ENCODE measurements around the gene C16orf92. TPM values are rescaled to one million over a fixed set of nuclear protein-coding genes. Genes with fewer than 3 reads are reported as not detected.

Gene C16orf92
- total RNA-seq, 2 experiments from 2014 or later: not detected

GRCh38 chr16:29988346-29989075 is 34.5 kb upstream of the C16orf92 start:
- Mint-ChIP-seq H3K4me3 (no peak overlapping the region), H3K27me3 (no peaks in the 10 kb centered on the region), H3K27ac (no peak overlapping the region), H3K4me1 (ENCODE audit: low read depth) (no peaks in the 10 kb centered on the region), H3K9me3 (no peaks in the 10 kb centered on the region), H3K36me3 (ENCODE audit: low read depth) (peaks cover 27% of the 10 kb centered on the region)
- ChIA-PET CTCF (interaction anchor here (1.3 to 1.9 kb wide), 2 partner anchors 16 to 67 kb away, joined by 3 to 5 read pairs; partner anchors contain the start of gene TAOK2), POLR2A (interaction anchor here (0.8 to 1.5 kb wide), 3 partner anchors 15 to 62 kb away, joined by 3 to 4 read pairs (median 3); partner anchors contain the start of gene TAOK2)
- TF ChIP-seq CTCF (IDR thresholded peaks at IDR 0.05): no peak
- DNase-seq: no peak
- no peak for ATAC-seq
- intact Hi-C loops (cut with micrococcal nuclease): no loop called here

- H3K9me3 Mint-ChIP-seq: no peaks in the 10 kb centered on the region
- ATAC-seq: no peak
- ChIA-PET POLR2A (interaction anchor here (0.8 to 1.2 kb wide), 2 partner anchors 17 to 63 kb away, joined by 3 read pairs; no protein-coding TSS in a partner anchor), CTCF (interaction anchor here (1.9 kb wide), 1 partner anchor 66 kb away, joined by 5 read pairs; no protein-coding TSS in a partner anchor)
- DNase-seq: no peak
- H3K4me1 Mint-ChIP-seq (ENCODE audit: low read depth): peaks cover 5% of the 10 kb centered on the region
- no peak overlapping the region for H3K4me3 Mint-ChIP-seq
- TF ChIP-seq CTCF (IDR thresholded peaks at IDR 0.05): no peak
- intact Hi-C loops (cut with micrococcal nuclease): no loop called here
- H3K27me3 Mint-ChIP-seq: no peaks in the 10 kb centered on the region
- peaks cover 24% of the 10 kb centered on the region for H3K36me3 Mint-ChIP-seq (ENCODE audit: low read depth)
- no peak overlapping the region for H3K27ac Mint-ChIP-seq
These were observed 33.7 kb upstream of the C16orf92 start for GRCh38 chr16:29989111-29989858.

- Mint-ChIP-seq H3K27ac (no peak overlapping the region), H3K4me1 (ENCODE audit: low read depth) (peaks cover 13% of the 10 kb centered on the region), H3K4me3 (no peak overlapping the region), H3K9me3 (no peaks in the 10 kb centered on the region), H3K27me3 (no peaks in the 10 kb centered on the region), H3K36me3 (ENCODE audit: low read depth) (peaks cover 27% of the 10 kb centered on the region)
- TF ChIP-seq CTCF (IDR thresholded peaks at IDR 0.05): no peak
- intact Hi-C loops (cut with micrococcal nuclease): no loop called here
- no peak for DNase-seq
- POLR2A ChIA-PET: no interaction called here
- ATAC-seq: no peak
- CTCF ChIA-PET: no interaction called here
These were observed 33.0 kb upstream of the C16orf92 start for GRCh38 chr16:29990034-29990433.

- no peak for ATAC-seq
- H3K4me3 Mint-ChIP-seq: no peak overlapping the region
- peaks cover 13% of the 10 kb centered on the region for H3K4me1 Mint-ChIP-seq (ENCODE audit: low read depth)
- no peak for TF ChIP-seq CTCF (IDR thresholded peaks at IDR 0.05)
- CTCF ChIA-PET: no interaction called here
- H3K36me3 Mint-ChIP-seq (ENCODE audit: low read depth): peaks cover 25% of the 10 kb centered on the region
- intact Hi-C loops (cut with micrococcal nuclease): no loop called here
- DNase-seq: no peak
- POLR2A ChIA-PET: interaction anchor here (7.7 kb wide), 1 partner anchor 16 kb away, joined by 74 read pairs; the partner anchor contains the start of gene TAOK2
- H3K27ac Mint-ChIP-seq: no peak overlapping the region
- H3K27me3 Mint-ChIP-seq: no peaks in the 10 kb centered on the region
- H3K9me3 Mint-ChIP-seq: no peaks in the 10 kb centered on the region
These were observed 32.0 kb upstream of the C16orf92 start for GRCh38 chr16:29990883-29991570.
